Activated naive CD4-positive, alpha-beta T cell treated with anti-CD3 and anti-CD28 coated beads for 36 hours (primary cell): Measurements from ENCODE around the gene MED12. TPM values are rescaled to one million over a fixed set of nuclear protein-coding genes. Genes with fewer than 3 reads are reported as not detected.
"Not testable (repeated sequence)": the region's sequence is repeated elsewhere in the genome, so short reads cannot be mapped to it uniquely, and the experiment has no call there.

ENCODE experiments used
- CTCF ChIA-PET: fragments of 350-600 bp; sonication (Branson Sonifier 250); formaldehyde crosslinking; loops from one replicate; lab custom pipeline; 2021; ENCODE audit warnings: antibody characterized with exemption; lab: Charles Lee
- DNase-seq: peaks from one replicate; pipeline ENCODE4 v3.0.0-alpha.2; 2020
- H3K27ac Mint-ChIP-seq: one replicate; pipeline ENCODE4 v1.8.0; 2021; ENCODE audit warnings: mild to moderate bottlenecking, mixed read lengths
- H3K27me3 Mint-ChIP-seq: one replicate; pipeline ENCODE4 v1.8.0; 2021; ENCODE audit warnings: low read depth, mixed read lengths
- H3K36me3 Mint-ChIP-seq: one replicate; pipeline ENCODE4 v1.8.0; 2021; ENCODE audit warnings: low read depth, mixed read lengths
- H3K4me1 Mint-ChIP-seq: one replicate; pipeline ENCODE4 v1.8.0; 2021; ENCODE audit warnings: low read depth, mixed read lengths
- H3K4me3 Mint-ChIP-seq: one replicate; pipeline ENCODE4 v1.8.0; 2021; ENCODE audit warnings: mild to moderate bottlenecking, moderate library complexity, mixed read lengths
- H3K9me3 Mint-ChIP-seq: one replicate; pipeline ENCODE4 v1.8.0; 2021; ENCODE audit warnings: mixed read lengths
- intact Hi-C: fragments of 100-400 bp; cut with micrococcal nuclease; formaldehyde crosslinking; loops from one replicate; pipeline ENCODE4 v1.15.1; 2023
- total RNA-seq, 2 experiments: library from RNA; stranded (reverse); gene quantifications; one replicate each; pipeline ENCODE4 v1.2.3, GENCODE V29; 2021

MED12 gene
- total RNA-seq, 2 experiments from 2014 or later: 43.5 to 43.6 TPM

DNA sequence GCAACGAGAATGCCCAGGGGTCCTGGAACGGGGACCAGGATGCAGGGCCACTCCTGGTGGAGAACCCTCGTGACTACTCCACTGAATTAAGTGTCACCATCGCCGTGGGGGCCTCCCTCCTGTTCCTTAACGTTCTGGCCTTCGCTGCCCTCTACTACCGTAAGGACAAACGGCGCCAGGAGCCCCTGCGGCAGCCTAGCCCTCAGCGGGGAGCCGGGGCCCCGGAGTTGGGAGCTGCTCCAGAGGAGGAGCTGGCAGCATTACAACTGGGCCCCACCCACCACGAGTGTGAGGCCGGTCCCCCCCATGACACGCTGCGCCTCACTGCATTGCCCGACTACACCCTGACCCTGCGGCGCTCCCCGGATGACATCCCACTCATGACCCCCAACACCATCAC is 51.2 kb downstream of the MED12 start:
- DNase-seq: no peak
- Mint-ChIP-seq H3K4me3 (no peak overlapping the region), H3K27me3 (no peaks in the 10 kb centered on the region), H3K4me1 (peaks cover 8% of the 10 kb centered on the region), H3K9me3 (no peaks in the 10 kb centered on the region), H3K27ac (no peak overlapping the region), H3K36me3 (peaks cover 7% of the 10 kb centered on the region)
- CTCF ChIA-PET: no interaction called here
- intact Hi-C loops: no loop called here

- Mint-ChIP-seq H3K27me3 (no peaks in the 10 kb centered on the region), H3K36me3 (peaks cover 7% of the 10 kb centered on the region), H3K9me3 (no peaks in the 10 kb centered on the region), H3K4me3 (no peak overlapping the region), H3K27ac (no peak overlapping the region), H3K4me1 (peaks cover 12% of the 10 kb centered on the region)
- intact Hi-C loops: no loop called here
- DNase-seq: no peak
- CTCF ChIA-PET: no interaction called here
Measured at GRCh38 chrX:71170660-71171059, 52.3 kb downstream of the MED12 start.

DNA sequence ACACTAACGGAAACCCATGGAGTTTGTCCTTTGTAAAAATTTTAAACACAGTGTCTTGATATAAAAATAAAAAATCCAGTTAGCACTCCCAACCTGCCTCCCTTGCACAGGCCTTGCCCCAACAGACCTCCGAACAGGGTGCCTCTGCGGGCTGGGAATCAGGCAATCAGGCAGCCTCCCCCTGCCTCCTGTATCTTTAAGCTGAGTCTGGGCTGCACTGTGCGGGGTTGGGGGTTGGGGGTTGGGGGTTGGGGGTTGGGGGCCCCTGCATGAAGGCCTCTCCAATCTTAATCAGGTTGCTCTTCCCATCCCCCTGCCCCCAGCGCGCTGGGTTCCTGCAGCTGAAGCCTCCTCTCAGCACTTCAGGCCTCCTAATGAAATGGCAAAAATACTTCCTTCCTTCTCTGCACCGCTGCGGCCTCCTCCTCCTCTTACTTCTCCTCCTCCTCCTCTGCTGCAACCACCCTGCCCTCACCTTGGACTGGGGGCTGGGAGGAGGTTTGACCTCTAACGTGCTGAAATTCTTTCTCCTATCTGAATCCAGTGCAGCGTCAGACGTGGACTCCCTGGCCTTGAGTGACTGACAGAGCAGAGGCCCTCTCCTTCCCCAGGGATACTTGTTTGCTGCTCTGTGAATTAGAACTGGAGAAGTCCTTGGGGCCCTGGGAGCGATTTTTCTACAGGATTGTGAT is 52.9 kb downstream of the MED12 start:
- intact Hi-C loops: no loop called here
- peaks cover 7% of the 10 kb centered on the region for H3K36me3 Mint-ChIP-seq

GRCh38 chrX:71173440-71173839 is 55.0 kb downstream of the MED12 start:
- CTCF ChIA-PET: no interaction called here
- intact Hi-C loops: no loop called here
- H3K27ac Mint-ChIP-seq: no peak overlapping the region
- no peak for DNase-seq
- H3K4me1 Mint-ChIP-seq: peaks cover 12% of the 10 kb centered on the region
- H3K27me3 Mint-ChIP-seq: no peaks in the 10 kb centered on the region
- peaks cover 12% of the 10 kb centered on the region for H3K36me3 Mint-ChIP-seq
- H3K9me3 Mint-ChIP-seq: no peaks in the 10 kb centered on the region
- no peak overlapping the region for H3K4me3 Mint-ChIP-seq

More for the DNA sequence above, 52.9 kb downstream of the MED12 start:
- H3K4me1 Mint-ChIP-seq: peaks cover 12% of the 10 kb centered on the region
- no peak overlapping the region for H3K27ac Mint-ChIP-seq
- no peak overlapping the region for H3K4me3 Mint-ChIP-seq
- CTCF ChIA-PET: no interaction called here
- no peak for DNase-seq
- no peaks in the 10 kb centered on the region for H3K9me3 Mint-ChIP-seq
- no peaks in the 10 kb centered on the region for H3K27me3 Mint-ChIP-seq

GRCh38 chrX:71174795-71175194 is 56.4 kb downstream of the MED12 start:
- Mint-ChIP-seq H3K9me3 (no peaks in the 10 kb centered on the region), H3K4me1 (peaks cover 14% of the 10 kb centered on the region), H3K27me3 (no peaks in the 10 kb centered on the region), H3K4me3 (no peak overlapping the region), H3K36me3 (peaks cover 12% of the 10 kb centered on the region), H3K27ac (no peak overlapping the region)
- intact Hi-C loops: no loop called here
- CTCF ChIA-PET: no interaction called here
- no peak for DNase-seq

GRCh38 chrX:71175531-71175930 is 57.1 kb downstream of the MED12 start:
- Mint-ChIP-seq H3K4me1 (peaks cover 15% of the 10 kb centered on the region), H3K27me3 (no peaks in the 10 kb centered on the region), H3K9me3 (no peaks in the 10 kb centered on the region), H3K4me3 (no peak overlapping the region), H3K27ac (no peak overlapping the region), H3K36me3 (peaks cover 14% of the 10 kb centered on the region)
- intact Hi-C loops: no loop called here
- no peak for DNase-seq
- CTCF ChIA-PET: no interaction called here

GRCh38 chrX:71177327-71177726 is 58.9 kb downstream of the MED12 start:
- Mint-ChIP-seq H3K27me3 (no peaks in the 10 kb centered on the region), H3K36me3 (peaks cover 15% of the 10 kb centered on the region), H3K9me3 (no peaks in the 10 kb centered on the region), H3K4me3 (no peak overlapping the region), H3K4me1 (peaks cover 13% of the 10 kb centered on the region), H3K27ac (no peak overlapping the region)
- CTCF ChIA-PET: interaction anchor here (1.6 to 1.8 kb wide), 2 partner anchors 76 to 207 kb away, joined by 4 to 5 read pairs; no protein-coding TSS in a partner anchor
- no peak for DNase-seq
- intact Hi-C loops: no loop called here

- CTCF ChIA-PET: interaction anchor here (0.6 to 1.8 kb wide), 5 partner anchors 50 to 472 kb away, joined by 3 to 7 read pairs (median 4); no protein-coding TSS in a partner anchor
- intact Hi-C loops: loop anchor here (1.0 to 2.0 kb wide), 4 partner anchors 81 to 410 kb away; no protein-coding TSS in a partner anchor
- H3K4me3 Mint-ChIP-seq: no peak overlapping the region
- H3K27ac Mint-ChIP-seq: peak overlapping the region; percentile 46
- DNase-seq: peak; percentile 53
- no peaks in the 10 kb centered on the region for H3K27me3 Mint-ChIP-seq
- peaks cover 17% of the 10 kb centered on the region for H3K4me1 Mint-ChIP-seq
- H3K9me3 Mint-ChIP-seq: no peaks in the 10 kb centered on the region
- H3K36me3 Mint-ChIP-seq: peaks cover 11% of the 10 kb centered on the region
Measured at GRCh38 chrX:71178908-71179307, 60.5 kb downstream of the MED12 start.

- H3K9me3 Mint-ChIP-seq, H3K27me3 Mint-ChIP-seq, DNase-seq: not testable (repeated sequence)
- Mint-ChIP-seq H3K4me1 (peaks cover 14% of the 10 kb centered on the region), H3K4me3 (peak overlapping the region; percentile 60), H3K36me3 (peaks cover 11% of the 10 kb centered on the region), H3K27ac (peak overlapping the region; percentile 99)
- CTCF ChIA-PET: interaction anchor here (0.6 to 1.5 kb wide), 6 partner anchors 12 to 102 kb away, joined by 3 to 4 read pairs (median 4); no protein-coding TSS in a partner anchor
- intact Hi-C loops: loop anchor here (2.0 to 5.0 kb wide), 3 partner anchors 68 to 438 kb away; partner anchors contain the start of genes CXCR3, IL2RG and OGT
Measured at GRCh38 chrX:71180579-71181265, 62.3 kb downstream of the MED12 start.

DNA sequence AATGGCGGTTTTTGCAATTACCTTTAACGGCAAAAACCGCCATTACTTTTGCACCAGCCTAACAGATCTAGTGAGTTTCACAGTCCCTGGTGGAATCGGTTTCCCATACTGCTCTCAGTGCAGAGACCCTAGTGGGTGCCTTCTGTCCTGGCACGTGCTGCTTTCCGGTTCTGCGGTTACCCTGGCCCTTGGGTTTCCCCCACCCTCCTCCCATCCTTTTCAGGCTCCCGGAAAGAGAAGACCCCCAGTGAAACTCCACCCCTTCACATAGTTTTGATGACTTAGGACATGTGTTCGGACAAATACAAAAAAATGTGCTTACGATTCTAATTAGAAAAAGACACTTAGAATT is 63.1 kb downstream of the MED12 start:
- H3K4me3 Mint-ChIP-seq: peak overlapping the region; percentile 90
- H3K36me3 Mint-ChIP-seq: peaks cover 11% of the 10 kb centered on the region
- intact Hi-C loops: loop anchor here (2.0 to 5.0 kb wide), 3 partner anchors 69 to 437 kb away; partner anchors contain the start of genes CXCR3, IL2RG and OGT
- no peaks in the 10 kb centered on the region for H3K9me3 Mint-ChIP-seq
- peaks cover 14% of the 10 kb centered on the region for H3K4me1 Mint-ChIP-seq
- peak; percentile 69 for DNase-seq
- CTCF ChIA-PET: interaction anchor here (0.9 to 1.0 kb wide), 2 partner anchors 11 to 64 kb away, joined by 3 read pairs; no protein-coding TSS in a partner anchor
- no peaks in the 10 kb centered on the region for H3K27me3 Mint-ChIP-seq
- peak overlapping the region; percentile 99 for H3K27ac Mint-ChIP-seq

DNA sequence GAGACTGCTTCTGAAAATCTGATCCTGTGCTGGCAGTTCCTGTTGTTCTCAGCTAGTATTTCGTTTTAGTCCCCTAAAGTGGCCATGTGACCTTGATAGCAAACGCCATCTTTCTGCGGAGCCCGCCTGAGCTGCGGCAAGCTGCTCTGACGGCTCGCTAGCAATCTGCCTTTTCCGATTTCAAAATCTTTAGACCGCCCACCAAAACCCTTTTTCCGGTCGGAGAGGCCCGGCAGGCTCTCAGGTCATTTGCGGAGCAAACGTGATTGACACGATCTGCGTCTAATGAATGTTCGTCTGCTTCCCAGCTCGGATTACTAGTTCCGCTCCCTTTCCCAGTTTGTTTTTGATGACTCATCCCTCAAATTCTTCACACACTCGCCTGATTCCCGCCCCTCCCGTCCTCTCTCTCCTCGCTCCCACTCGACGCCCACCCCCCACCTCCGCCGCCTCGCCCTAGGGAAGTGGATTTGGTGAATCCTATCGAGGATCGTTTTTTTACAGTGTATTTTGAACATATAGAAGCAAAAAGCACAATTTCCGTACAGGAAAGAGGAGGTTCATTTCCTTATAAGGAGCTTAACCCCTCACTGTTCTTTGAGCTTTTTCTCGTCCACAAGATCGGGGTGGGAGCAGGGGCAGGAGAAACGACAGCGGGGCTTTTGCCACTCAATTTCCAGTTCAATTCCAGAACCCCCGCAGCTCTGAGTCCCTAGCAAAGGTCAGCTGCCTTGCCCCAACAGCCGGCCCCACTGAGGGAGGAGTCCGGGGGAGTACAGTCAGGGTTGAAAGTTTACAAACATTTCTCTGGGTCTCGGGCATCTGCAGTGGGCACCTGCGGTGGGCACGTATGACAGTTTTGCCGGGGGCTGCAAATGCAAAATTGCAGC is 63.8 kb downstream of the MED12 start:
- Mint-ChIP-seq H3K4me1 (peaks cover 18% of the 10 kb centered on the region), H3K36me3 (peaks cover 7% of the 10 kb centered on the region), H3K9me3 (no peaks in the 10 kb centered on the region), H3K4me3 (peak overlapping the region; percentile 90), H3K27ac (peak overlapping the region; percentile 99), H3K27me3 (no peaks in the 10 kb centered on the region)
- CTCF ChIA-PET: interaction anchor here (1.0 to 1.3 kb wide), 2 partner anchors 15 to 64 kb away, joined by 3 to 9 read pairs; no protein-coding TSS in a partner anchor
- peak; percentile 91 for DNase-seq
- intact Hi-C loops: loop anchor here (1.0 to 5.0 kb wide), 8 partner anchors 14 to 437 kb away; partner anchors contain the start of genes CXCR3, IL2RG, NONO and OGT
